ENCODE data around the gene FRMD5.

Gene FRMD5

GRCh38 chr15:44099671-44100070 is 95.4 kb downstream of the FRMD5 start:
- no peak overlapping the region for H3K27ac ChIP-seq
- no peak for DNase-seq (ENCODE audit: low read depth, low spot score)

GRCh38 chr15:44097552-44097951 is 97.5 kb downstream of the FRMD5 start:
- no peak for DNase-seq (ENCODE audit: low read depth, low spot score)
- no peak overlapping the region for H3K27ac ChIP-seq

- no peak overlapping the region for H3K27ac ChIP-seq
- DNase-seq (ENCODE audit: low read depth, low spot score): no peak
Measured at GRCh38 chr15:44096596-44096995, 98.5 kb downstream of the FRMD5 start.

GRCh38 chr15:44094781-44095180 is 100.3 kb downstream of the FRMD5 start:
- no peak for DNase-seq (ENCODE audit: low read depth, low spot score)
- no peak overlapping the region for H3K27ac ChIP-seq

GRCh38 chr15:44093836-44094235 is 101.2 kb downstream of the FRMD5 start:
- H3K27ac ChIP-seq: no peak overlapping the region
- DNase-seq (ENCODE audit: low read depth, low spot score): no peak

GRCh38 chr15:44092221-44092620 is 102.8 kb downstream of the FRMD5 start:
- H3K27ac ChIP-seq: no peak overlapping the region
- peak; percentile 12 for DNase-seq (ENCODE audit: low read depth, low spot score)

DNA sequence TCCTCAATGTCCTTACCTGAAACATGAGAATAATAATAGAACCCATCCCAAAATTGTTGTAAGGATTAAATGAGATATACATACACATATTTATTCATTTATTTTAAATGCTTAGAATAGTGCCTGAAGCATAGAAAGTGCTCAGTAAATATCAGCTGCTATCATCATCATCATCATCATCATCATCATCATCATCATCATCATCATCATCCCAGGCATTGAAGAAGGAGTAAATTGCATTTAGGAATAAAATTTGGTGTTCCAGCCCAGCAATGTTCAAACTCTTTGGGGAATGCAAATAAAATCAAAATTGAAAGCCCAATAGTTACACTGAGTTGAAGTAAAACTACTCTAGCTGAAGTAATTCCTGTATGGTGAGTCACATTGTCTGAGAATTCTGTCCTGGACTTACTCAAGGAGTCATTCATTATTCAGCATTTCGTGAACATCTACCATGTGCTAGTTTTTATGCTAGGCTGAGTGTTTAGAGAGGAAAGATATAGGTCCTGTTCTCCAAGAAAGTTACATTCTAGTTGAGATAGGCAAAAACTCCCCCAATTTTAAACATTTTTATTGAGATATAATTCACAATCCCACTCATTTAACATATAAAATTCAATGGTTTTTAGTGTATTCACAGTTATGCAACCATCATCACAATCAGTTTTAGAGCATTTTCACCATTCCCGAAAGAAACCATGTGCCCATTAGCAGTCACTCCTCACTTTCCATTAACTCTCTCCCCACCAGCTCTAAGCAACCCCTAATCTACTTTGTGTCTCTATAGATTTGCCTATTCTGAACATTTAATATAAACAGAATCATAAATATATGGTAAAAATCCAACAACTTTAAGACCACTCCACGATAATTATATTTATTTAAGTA is 107.2 kb downstream of the FRMD5 start:
- DNase-seq (ENCODE audit: low read depth, low spot score): peak; percentile 52
- peak overlapping the region; percentile 58 for H3K27ac ChIP-seq

GRCh38 chr15:44084770-44085169 is 110.3 kb downstream of the FRMD5 start:
- peak overlapping the region; percentile 25 for H3K27ac ChIP-seq
- DNase-seq (ENCODE audit: low read depth, low spot score): no peak

DNA sequence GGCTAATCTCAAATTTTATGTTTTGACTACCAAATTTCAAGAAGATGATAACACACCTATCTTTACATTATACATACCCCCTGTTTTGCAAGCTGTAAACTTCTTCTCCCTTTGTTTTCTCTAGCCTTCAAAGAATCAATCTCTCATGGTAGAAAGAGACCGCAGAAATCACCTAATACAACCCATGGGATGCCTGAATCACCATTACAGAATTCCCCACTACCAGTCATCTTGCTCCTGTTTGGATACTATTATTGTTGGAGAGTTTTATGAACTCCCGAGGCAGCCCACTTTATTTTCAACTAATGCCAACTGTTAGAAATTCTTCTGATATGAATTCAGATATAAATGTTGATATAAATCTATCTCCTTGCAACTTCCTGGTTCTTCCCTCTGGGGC is 110.9 kb downstream of the FRMD5 start:
- no peak for DNase-seq (ENCODE audit: low read depth, low spot score)
- peak overlapping the region; percentile 25 for H3K27ac ChIP-seq

GRCh38 chr15:44082558-44083157 is 112.4 kb downstream of the FRMD5 start:
- no peak for DNase-seq (ENCODE audit: low read depth, low spot score)
- peak overlapping the region; percentile 36 for H3K27ac ChIP-seq

DNA sequence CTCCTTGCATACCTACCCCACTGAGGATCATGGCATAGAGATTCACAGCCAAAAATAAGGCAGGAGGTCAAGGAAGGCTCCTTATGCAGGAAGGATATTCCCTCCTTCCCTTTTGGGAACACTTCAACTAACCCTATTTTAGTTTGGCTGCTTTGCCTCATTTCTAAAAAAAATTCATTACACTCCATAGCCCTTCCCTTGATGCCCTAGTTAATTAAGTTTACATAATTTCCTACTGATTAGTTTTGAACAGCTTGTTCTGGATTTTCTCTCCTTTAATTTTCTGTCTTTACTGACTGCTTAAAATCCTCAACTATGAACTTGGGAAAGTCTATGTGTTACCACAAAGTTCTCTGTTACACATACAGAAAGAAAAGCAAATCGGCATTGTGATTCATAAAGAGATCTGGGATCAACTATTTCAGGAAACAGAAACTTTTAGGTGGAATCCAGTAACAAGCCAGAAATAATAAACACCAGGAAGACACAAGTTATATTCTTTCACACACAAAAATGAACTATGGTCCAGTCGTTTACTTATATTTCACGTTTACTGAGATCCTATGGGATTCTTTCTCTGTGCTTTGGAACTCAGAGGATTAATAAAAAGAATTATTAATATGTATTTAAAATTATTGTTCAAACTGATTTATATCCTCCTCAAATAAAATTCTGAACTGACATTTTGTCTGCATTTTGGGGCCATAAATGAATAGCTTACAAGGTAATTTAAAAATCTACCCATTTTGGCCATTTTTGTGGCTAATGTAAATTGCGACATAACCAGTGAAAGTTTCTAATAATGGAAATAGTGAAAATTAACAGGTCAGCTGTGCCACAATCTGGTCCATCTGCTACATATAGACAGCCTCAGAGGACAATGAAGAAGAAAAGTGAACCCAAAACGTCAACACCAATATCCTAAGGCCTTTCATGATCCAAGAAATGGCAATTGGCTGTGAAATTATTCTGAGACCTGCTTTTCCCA is 113.8 kb downstream of the FRMD5 start:
- no peak for DNase-seq (ENCODE audit: low read depth, low spot score)
- H3K27ac ChIP-seq: no peak overlapping the region

DNA sequence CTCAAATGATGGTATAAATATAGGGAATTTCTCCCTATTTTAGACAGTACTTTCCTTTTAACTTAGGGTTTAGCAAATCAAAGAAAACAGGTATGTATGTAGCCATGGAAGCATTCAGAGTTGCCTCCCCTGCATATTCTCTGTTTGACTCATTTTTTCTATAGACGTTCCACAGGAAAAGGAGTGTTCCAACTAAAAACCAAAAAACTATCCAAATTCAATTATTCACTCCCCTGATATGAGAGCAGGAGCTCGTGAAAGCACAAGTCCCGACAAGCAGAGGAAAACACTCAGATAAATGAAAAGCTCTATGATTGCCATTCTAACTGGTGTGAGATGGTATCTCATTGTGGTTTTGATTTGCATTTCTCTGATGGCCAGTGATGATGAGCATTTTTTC is 119.5 kb downstream of the FRMD5 start:
- DNase-seq (ENCODE audit: low read depth, low spot score): peak; percentile 67
- H3K27ac ChIP-seq: peak overlapping the region; percentile 81

GRCh38 chr15:44069489-44069888 is 125.6 kb downstream of the FRMD5 start:
- no peak for DNase-seq (ENCODE audit: low read depth, low spot score)
- no peak overlapping the region for H3K27ac ChIP-seq

DNA sequence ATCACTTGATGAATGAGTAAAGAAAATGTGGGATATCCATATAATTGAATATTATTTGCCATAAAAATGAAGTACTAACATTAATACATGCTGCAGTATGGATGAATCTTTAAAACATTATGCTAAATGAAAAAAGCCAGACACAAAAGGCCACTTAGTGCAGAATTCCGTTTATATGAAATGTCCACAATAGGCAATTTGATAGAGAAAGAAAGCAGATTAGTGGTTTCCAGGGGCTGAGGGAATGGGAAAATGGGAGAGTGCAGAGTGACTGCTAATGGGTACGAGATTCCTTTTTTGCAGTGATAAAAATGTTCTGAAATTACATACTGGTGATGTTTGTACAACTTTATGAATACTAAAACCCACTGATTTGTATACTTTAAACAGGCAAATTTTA is 126.7 kb downstream of the FRMD5 start:
- no peak for DNase-seq (ENCODE audit: low read depth, low spot score)
- no peak overlapping the region for H3K27ac ChIP-seq

GRCh38 chr15:44066211-44066827 is 128.8 kb downstream of the FRMD5 start:
- no peak overlapping the region for H3K27ac ChIP-seq
- DNase-seq (ENCODE audit: low read depth, low spot score): peak; percentile 5

GRCh38 chr15:44064706-44065105 is 130.4 kb downstream of the FRMD5 start:
- H3K27ac ChIP-seq: no peak overlapping the region
- DNase-seq (ENCODE audit: low read depth, low spot score): no peak

DNA sequence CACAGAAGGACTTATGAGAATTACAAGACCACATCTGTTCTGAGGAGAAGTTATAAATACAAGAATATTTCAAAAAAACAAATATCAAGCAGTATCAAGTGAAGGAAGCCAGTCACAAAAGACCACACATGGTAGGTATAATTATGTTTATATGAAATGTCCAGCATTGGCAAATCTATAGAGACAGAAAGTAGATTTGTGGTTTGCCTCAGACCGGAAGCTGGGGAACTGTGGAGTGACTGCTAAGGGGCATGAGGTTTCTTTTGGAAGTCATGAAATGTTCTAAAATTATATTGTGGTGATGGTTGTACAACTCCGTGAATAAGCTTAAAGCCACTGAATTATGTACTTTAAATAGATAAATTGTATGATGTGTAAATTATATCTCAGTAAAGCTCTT is 136.9 kb downstream of the FRMD5 start:
- no peak for DNase-seq (ENCODE audit: low read depth, low spot score)
- no peak overlapping the region for H3K27ac ChIP-seq

DNA sequence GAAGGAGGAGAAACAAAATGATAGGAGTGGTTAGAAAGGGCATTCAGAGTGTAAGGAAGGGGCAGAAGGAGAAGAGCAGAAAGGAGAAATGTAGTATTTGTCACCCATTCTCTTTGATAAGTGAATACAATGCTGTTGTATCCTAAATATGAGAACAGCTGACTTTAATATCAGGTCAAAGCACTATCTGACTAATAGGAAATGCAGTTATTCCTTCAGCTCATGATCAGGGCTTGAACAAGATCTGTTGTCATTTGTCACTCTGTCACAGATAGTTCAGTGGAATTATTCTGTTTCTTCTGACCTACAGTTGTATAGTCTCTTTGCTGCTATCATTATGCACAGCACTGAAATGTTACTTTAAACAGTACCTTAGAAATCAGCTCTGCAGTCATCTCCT is 149.4 kb downstream of the FRMD5 start:
- no peak for DNase-seq (ENCODE audit: low read depth, low spot score)
- H3K27ac ChIP-seq: no peak overlapping the region

- DNase-seq (ENCODE audit: low read depth, low spot score): no peak
- H3K27ac ChIP-seq: no peak overlapping the region
Measured at GRCh38 chr15:44045217-44045616, 149.9 kb downstream of the FRMD5 start.

DNA sequence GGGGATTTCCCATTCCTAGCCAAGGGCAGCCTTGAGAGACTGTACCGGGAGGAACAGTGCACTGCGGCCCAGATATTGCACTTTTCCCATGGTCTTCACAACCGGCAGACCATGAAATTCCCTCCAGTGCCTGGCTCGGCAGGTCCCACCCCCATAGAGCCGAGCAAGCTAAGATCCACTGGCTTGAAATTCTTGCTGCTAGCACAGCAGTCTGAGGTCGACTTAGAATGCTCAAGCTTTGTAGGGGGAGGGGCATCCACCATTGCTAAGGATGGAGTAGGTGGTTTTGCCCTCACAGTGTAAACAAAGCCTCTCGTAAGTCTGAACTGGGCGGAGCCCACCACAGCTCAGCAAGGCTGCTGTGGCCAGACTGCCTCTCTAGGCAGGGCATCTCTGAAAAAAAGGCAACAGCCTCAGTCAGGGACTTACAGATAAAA is 156.3 kb downstream of the FRMD5 start:
- no peak for DNase-seq (ENCODE audit: low read depth, low spot score)

More for the DNA sequence above, 156.3 kb downstream of the FRMD5 start:
- H3K27ac ChIP-seq: no peak overlapping the region
